Smooth muscle cell of the brain vasculature (primary cell): ENCODE measurements around the gene MTCL1.

ENCODE experiments used
- DNase-seq: peaks from one replicate; pipeline ENCODE4 v3.0.0-alpha.2; 2012; ENCODE audit warnings: low read depth, low spot score

The MTCL1 gene

DNA sequence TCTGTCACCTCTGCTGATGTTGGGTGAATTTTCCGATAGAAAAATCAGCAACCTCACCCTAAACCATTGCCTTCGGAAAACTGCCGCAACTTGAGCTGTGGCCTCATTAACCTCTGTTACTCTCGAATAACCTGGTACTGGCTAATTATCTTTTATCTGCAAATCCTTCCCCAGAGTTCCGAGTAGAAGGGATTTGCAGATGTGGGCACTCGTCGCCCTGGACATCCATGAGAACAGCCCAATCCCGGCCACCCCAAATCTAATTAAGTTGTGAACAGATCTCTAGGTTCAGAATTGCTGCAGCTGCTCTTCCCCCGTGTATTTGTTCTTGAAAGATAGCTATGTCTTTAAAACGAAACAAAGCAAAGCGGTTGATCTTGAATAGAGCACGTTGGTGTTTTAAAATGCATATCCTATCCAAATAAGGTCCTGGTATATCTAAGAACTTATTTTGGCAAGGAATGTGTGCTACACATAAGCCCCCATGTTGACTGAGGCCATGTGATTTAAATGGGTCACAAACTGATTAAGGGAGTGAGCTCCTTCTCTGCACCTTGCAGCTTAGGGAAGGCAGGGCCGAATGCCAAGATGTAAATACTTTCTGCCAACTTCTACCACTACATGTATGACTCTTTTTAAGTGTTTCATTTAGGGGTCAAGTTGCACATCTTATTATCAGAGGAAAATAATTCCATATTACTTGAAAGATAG, 88.2 kb downstream of the MTCL1 start:
- no peak for DNase-seq

DNA sequence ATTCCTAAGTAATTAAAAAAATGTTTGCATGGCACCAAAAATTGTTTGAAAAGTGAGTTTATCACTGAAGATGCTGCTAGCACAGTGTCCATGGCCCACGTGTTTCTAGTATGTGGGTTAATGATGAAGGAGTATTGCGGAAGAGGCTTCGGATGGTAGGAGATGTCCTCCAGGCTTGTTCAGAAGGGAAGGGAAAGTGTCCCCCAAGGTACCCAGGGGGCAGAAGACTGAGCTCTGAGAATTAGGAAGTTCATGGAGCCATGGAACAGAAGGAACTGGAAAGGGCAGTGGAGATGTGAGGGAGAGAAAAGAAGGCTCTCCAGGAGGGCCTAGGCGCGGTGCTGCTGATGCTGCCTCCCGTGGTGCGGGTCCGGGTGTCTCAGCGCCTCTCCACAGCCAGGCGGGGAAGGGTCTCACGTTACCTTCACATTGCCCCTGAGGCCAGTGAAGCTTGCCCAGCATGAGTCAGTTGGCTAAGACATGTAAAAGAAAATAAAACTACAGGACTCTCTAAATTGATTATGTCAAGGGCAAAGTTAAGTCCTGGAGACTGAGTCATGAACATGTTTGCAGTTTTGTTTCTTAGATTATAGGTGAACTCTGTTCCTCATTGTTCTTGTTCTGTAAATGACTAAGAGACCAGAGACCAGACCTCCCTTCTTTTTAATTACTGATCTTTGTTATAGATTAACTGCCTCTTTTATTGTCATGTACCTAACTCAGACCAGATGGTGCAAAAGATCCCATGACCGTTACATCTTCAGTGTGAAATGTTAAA, 89.0 kb downstream of the MTCL1 start:
- DNase-seq = no peak

DNA sequence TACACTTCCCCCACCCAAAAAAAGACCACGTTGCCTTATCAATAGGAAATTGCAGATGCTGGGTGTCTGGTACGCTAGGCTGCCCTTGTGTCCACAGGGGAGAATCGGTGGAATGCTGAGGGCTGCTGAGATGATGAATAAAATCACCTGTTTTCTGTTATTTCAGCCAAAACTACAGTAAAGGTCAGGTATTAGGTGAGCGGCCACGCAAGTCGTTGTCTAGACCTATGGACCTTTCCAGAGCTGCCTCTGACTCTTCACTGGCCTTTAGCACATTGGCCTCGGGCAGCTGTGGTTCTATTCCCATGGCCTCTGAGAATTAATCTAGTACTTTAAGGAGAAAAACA, 89.6 kb downstream of the MTCL1 start:
- no peak for DNase-seq

- no peak for DNase-seq
Measured at GRCh38 chr18:8795586-8796325, 90.4 kb downstream of the MTCL1 start.

- no peak for DNase-seq
Measured at GRCh38 chr18:8797206-8797605, 91.8 kb downstream of the MTCL1 start.

DNA sequence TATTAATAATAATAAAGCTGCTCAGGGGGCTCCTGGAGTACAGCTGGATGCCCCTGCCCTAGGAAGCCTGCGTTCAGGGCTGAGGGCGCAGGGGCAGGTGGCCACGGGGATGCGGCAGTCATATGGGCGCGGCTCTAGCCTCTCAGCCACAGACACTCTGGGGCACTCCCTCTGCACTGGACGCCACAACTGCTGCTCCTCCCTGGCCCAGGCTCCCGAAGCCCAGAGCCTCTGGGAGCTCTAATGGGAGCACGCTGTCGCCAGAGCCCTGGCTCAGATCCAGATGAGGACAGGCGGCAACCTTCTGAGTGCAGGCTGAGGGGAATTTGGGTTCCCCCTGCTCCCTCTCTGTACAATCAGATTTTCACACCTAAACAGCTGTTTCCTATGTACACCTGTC, 93.6 kb downstream of the MTCL1 start:
- no peak for DNase-seq

GRCh38 chr18:8799596-8800441, 94.5 kb downstream of the MTCL1 start:
- DNase-seq = no peak

- DNase-seq = no peak
Measured at GRCh38 chr18:8800445-8800844, 95.1 kb downstream of the MTCL1 start.

- no peak for DNase-seq
Measured at GRCh38 chr18:8800876-8801262, 95.5 kb downstream of the MTCL1 start.

DNA sequence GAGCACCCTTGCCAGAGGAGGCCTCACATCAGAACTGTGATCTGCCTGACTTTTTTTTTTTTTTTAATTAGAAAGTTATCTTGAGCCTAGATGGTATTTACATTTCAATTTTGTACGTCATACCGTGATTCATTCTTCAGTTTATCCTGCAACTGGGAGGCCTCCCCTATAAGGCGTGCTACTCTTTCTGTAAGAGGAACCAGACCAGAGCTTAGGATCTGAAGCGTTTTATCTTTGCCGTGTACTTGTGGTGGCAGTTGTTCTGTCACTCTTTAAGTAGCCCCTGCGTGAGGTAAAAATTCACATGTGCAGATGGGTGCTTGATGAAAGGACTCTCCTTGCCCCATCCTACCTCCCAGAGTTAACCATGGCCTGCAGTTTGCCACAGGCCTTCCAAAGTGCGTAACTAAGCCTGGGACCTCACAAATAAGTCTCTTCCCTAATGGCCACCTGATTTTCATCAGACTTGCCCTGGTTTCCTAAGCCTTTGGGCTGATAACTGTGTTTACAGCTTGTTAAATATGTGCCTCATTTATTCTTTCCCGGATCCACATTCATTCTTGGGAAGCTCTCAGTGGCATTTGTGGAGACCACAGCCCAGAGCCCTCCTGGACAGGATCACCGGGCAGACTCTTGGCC, 96.0 kb downstream of the MTCL1 start:
- no peak for DNase-seq

- no peak for DNase-seq
Measured at GRCh38 chr18:8802017-8802672, 96.8 kb downstream of the MTCL1 start.

DNA sequence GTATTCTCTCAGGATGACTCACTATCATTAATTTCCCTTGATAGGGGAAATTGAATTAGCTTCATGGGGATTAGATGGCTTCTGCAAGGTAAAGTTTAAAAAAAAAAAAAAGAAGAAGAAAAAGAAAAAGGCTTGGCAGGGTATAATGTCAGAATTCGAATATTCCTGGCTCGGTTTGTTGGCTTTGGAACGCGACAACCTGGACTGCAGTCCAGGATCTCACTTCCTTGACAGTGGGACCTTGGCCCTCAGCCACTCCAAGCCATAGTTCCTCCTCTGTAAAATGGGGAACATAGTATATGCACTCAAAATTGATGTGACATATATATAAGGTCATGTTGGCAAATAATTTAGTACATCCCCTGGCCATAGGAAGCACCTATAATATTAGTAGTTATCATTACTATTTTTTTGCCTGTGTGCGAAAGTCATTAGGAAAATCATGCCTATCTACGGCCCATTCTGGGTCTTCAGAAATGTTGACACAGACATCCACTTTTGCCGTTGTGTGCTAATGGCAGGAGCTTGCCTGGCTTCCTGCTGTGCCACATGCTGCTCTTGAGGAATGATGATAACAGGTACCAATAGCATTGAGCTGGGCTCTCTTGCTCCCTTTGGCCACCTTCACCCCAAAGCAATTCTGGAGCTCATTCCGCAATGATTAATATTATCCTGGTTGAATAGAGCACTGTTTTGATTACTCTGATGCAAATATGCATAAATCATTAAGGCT, 97.9 kb downstream of the MTCL1 start:
- DNase-seq = no peak

- DNase-seq = no peak
Measured at GRCh38 chr18:8803957-8804356, 98.6 kb downstream of the MTCL1 start.

DNA sequence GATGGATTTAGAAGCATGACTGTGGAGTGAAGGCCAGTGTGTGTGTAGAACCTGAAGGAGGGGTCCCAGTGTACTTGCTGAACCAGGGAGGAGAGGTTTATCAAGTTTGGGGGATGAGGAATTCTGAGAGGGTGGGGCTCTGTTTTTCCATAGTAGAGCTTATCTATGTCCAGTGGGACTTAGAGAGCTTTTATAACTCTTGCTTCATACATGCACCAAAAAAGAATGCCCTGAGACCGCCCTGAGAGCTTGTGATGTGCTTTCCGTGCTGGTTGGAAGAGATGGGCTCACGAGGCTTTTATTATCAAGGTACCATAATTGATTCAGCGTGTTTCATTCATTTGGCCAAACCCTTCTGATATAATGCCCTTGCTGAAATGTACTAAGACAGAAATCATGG, 100.2 kb downstream of the MTCL1 start:
- DNase-seq = no peak

DNA sequence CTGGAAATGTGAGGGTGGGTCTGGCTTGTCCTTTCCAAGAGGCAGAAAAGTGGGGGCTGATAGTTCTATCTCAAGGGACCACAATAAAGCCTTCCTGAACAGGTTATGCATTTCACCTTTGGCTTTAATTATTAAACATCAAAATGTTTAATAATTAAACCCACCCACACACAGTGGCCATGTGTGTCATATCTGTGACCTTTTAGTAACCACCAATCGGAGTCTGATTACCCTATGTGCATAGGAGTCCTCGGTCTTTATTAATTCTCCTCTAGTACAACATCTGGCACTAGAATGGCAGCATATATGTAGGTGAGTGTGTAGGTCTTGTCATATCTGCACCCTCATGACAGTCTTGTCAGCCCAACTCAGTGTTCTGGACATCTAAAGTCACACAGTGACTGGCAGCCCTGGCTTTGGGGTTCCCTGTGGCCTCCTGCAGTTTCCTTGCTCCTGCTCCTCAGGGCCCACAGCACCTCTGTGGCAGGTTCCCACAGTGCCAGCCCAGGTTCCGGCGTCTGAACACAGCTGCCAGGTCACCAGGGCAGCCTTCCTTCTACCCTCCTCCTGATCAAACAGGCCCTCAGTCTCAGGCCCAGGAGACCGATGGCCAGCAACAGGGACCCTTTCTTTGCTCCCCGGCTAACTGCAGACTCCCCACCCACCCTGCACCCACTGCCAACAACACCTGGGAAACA, 100.9 kb downstream of the MTCL1 start:
- DNase-seq = no peak

DNA sequence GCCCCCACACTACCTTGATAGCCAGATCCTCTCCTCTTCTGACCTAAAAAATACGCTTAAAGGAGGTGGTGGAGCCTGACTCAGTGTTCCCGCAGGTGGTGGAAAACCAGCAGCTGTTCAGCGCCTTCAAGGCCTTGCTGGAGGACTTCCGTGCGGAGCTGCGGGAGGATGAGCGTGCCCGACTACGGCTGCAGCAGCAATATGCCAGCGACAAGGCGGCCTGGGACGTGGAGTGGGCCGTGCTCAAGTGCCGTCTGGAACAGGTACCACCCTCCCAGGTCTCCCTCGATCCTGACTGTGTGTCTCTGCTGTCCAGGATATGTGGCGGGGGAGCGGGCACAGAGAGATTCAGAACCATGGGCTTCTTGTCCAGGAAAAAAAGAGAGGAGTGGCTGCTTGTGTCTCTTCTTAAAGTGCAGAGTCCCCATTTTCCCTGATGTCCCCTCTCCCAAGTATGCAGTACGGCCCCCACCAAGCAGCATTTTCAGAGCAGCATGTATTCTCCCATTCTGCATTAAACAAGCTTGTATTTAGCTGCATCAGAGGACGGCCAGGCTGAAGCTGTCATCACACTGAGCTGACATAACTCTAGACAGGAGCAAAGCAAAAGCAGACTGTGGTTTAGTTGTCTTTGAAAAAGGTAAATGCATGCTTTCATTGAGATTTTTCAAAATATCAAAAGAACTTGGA, 101.6 kb downstream of the MTCL1 start:
- DNase-seq = no peak

DNA sequence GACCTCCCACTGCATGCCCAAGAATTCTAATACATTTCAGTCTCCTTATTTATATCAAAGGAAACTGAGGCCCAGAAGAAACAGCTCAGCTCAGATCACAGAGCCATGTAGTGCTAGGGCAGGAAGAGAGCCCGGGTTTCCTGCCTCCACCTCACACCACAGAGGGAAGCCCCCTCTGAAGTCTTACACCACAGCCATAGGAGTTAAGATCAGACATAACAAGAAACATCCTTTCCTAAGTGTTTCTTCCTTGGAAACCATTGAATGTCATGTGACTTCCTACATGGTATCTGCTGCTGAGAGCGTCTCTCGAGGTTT, 102.1 kb downstream of the MTCL1 start:
- DNase-seq = no peak

GRCh38 chr18:8808001-8808400, 102.6 kb downstream of the MTCL1 start:
- DNase-seq = no peak

GRCh38 chr18:8809514-8809913, 104.2 kb downstream of the MTCL1 start:
- no peak for DNase-seq
